ENCODE measurements around the gene NR2E3. TPM values are rescaled to one million over a fixed set of nuclear protein-coding genes. Genes with fewer than 3 reads are reported as not detected.

The NR2E3 gene
- 0.12 TPM in 1 of 2 replicates, not detected in the other for total RNA-seq (2014; rRNA removed; shearing (Covaris generic))

DNA sequence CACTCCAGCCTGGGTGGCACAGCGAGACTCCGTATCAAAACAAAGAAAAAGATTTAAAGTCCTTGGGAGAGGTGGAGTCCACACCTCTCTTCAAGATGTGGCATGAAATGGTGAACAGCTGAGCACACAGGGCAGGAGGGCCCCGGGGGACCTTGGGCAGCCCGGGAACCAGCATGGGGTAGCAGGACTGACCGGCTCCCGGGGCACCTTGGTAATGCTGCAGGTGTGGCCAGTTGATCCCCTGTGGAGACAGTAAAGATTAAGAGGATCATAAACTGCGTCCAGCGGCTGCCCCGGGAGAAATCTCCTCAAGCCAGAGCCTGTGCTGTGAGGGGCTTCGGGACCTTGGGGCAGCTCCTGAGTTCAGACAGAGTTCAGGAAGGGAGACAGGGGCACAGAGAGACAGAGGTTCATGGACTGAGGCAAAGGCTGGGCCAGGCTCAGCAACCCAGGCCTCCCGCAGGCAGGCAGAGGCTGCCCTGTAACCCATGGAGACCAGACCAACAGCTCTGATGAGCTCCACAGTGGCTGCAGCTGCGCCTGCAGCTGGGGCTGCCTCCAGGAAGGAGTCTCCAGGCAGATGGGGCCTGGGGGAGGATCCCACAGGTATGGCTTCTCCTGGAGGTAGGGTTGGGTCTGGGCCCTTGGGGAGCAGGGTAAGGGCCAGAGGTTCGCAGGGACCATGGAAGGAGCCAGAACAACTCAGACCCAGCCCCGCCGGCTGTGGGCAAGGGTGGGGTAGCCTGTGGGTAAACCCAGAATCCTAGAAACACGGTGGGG is at the start of gene NR2E3:
Gene NR2E3 (plus strand): TSS at position 299 of the 780 bp plus-strand sequence. CDS start 190 bp downstream, at position 489.
- DNase-seq (ENCODE audit: low read depth) = no peak

- DNase-seq (ENCODE audit: low read depth) = no peak
These were observed 49.5 kb upstream of the NR2E3 start for GRCh38 chr15:71760852-71761251.

DNA sequence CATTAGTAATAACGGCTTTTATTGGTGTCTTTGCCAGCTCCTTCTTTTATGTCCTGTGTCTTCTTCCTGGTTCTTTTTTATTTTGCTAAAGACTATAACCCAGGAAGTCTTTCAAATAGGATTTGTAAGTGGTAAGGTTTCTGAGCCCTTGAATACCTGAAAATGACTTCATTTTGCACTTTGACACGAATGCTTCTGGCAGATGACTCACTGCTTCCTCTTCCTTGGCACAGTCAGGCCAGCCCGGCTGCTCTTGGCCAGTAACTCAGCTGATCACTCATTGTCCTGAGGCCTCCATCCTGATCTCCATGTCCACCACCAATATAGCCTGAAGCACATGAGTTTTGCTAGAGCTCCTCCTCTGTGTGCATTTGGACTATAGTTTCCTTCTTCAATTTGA is 48.7 kb upstream of the NR2E3 start:
- DNase-seq (ENCODE audit: low read depth) = peak; percentile 97

DNA sequence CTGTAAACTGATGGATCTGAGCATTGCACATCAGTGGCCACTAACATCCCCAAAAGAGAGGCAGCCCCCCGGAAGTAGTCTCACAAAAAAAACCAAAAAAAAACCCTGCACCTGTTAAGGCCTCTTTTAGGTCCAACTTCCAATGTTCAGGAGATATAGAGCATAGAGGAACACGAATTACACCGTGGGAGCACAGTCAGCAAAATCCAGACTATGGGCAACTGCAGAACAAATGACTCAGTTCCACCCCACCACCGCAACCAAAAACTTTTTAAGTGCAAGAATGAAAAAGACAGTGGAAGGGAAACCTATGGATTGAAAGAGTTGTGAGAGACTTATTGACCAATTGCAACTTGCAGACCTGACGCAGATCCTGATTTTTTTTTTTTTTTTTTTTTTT is 42.2 kb upstream of the NR2E3 start:
- DNase-seq (ENCODE audit: low read depth) = no peak

GRCh38 chr15:71773206-71773859 is 37.0 kb upstream of the NR2E3 start:
- DNase-seq (ENCODE audit: low read depth) = no peak

- no peak for DNase-seq (ENCODE audit: low read depth)
These were observed 34.5 kb upstream of the NR2E3 start for GRCh38 chr15:71775856-71776255.

- no peak for DNase-seq (ENCODE audit: low read depth)
These were observed 34.0 kb upstream of the NR2E3 start for GRCh38 chr15:71776304-71776703.

DNA sequence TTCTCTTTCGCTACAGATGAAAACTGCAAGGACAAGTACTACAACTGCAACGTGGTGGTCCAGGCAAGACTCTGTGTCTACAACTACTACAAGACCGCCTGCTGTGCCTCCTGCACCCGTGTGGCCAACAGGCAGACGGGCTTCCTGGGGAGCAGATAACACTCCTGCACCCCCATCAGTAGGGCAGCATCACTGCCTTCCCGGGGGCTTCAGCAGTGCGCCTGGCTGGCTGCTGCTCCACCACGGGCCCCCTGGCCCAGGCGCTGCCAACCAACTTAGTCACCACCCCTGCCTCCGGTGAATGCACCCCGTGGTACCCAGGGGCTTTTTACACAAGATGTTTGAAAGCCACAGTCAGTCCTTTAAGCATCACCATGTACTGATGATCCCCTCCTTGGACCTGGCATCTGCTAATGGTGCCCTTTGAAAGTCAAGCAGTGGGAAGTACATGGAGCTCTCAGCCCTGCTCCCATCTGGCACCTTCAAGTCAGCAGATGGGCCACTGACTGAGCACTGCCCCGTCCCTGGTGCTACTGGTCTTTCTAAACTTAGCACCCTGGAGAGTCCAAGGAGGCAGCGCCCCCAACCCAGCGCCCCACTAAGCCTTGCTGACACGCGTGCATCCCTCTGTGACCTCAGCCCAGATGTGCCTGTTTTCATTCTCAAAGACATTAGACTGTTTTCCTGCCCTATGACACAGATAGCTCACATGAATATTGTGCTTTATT is 33.0 kb upstream of the NR2E3 start:
- DNase-seq (ENCODE audit: low read depth) = no peak

DNA sequence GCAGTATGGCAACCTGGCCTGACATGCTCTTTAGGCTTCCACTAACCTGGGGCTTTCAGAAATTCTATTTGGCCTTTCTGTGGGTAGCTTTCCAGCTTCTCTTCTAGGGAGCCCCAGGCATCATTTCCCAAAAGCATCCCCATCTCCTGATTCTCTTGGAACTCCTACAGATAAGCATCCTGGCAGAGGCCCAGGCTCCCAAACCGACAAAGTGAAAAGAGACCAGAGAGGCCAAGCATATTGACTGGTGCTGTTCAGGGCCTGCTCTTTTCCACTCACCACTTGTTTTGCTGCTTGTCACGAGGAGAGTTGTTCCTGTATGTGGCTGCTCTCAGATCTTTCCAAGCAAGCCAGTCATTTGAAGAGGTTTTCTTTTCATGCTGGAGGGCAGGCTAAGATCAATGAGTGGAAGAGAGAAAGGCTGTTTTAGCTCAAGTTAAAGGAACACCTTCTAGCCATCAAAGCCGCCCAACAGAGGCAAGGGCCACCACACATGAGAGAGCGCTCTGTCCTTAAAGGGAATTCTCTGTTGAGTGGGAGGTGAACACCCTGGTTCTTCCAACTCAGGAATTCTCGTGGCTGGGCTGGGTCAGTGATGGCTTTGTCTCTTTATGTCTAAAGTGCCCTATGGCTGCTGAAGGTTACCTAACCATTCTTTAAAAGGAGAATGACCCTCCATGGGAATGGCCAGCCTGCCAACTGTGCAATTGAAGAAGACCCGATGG is 31.1 kb upstream of the NR2E3 start:
- DNase-seq (ENCODE audit: low read depth) = no peak

GRCh38 chr15:71780115-71780976 is 30.0 kb upstream of the NR2E3 start:
- DNase-seq (ENCODE audit: low read depth) = peak; percentile 60

DNA sequence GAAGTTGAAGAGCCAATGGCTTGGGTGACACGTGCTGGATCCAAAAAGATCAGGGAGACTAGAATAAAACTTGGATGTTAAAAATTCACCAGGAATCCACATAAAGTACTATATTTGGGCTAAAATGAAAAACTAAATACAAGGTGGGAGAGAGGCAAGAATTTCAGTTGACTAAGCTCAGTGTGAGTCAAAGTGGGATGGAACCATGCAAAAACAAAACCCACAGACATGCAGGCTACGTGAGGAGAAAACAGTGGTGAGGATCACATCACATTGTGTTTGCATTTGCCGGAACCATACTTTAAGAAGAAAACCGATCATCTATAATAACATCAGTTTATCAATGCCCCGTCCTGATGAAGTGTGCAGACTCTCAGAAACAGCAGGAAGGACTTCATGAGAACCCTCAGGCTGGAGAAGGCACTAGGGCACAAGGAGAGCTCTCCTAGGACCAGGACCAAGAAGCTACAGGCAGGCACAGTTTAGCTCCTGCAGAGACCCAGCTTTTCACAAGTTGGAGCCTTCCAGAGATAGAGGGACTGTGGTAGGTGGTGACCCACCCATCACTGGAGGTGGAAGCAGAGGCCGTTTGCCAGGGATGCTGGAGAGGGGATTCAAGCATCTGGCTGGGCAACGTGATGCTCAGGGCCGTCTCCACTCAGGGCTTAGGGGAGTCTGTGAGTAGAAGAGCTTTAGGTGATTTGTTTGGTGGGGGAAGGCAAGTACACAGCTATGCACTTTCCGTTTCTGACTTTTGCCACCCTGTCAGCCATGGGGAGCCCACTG is 29.0 kb upstream of the NR2E3 start:
- peak; percentile 56 for DNase-seq (ENCODE audit: low read depth)

DNA sequence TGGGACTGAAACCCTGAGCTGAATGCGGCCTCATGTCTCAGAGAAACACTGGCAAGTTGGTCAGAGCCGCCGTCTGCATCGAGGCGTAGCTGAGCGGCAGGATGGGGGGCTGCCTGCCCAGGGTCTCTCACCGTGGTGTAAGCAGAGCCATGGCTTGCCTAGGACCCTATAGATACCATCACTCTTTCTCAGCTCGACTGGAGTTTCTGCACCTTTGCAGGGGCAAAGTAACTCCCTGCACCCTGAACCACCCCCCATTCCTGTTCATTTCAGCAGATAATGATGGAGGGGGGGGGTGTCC is 28.4 kb upstream of the NR2E3 start:
- no peak for DNase-seq (ENCODE audit: low read depth)

DNA sequence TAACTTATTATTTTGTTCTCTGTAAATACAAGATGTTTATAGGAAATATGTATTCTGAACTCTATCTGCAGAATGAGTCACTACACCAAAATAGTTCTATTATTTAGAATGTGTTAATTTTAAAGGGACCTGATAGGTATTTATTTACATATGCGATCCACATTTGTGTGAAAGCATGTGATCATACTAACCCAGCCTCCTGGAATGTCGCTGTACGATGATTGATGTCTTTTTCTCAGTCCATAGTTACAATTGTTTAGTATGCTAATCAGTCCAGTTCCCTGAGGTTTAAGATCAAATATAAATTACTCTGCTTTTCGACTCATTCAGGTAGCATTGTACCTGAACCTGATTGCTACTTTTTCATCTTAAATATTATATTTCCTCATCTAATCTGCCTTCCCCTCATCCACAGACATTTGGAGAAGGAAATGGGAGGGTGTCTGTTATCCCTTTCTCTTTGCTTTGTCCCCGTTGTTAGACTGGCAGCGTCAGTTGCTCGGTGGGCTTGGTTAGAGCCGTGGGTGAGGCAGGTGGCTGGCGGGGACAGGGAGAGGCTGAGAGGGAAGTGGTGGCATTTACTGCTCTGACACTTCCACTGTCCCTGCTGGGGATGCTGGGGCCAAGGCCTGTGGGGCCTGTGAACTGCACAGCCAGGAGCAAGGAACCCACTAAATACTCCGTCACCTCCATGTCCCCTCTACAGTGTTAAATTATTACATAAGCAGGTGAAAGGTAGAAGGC is 27.8 kb upstream of the NR2E3 start:
- DNase-seq (ENCODE audit: low read depth) = no peak

- DNase-seq (ENCODE audit: low read depth) = no peak
These were observed 25.6 kb upstream of the NR2E3 start for GRCh38 chr15:71784719-71785118.

DNA sequence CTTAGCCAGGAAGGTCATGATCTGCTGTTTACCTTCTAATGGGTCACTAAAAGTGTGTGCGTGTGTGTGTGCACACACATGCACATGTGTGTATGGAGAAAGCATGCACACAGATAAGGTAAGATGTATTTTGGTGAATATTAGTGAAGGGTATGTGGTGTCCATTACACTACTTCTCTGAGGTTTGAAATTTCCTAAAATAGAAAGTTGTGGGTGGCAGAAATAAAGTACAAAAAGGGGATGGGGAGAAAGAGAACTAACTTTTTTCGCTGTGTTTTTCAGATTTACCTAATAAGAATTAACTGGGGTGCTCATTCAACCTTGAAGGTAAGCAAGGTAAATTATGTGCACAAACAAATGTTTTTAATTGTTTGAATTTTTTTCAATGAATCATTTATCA is 24.4 kb upstream of the NR2E3 start:
- DNase-seq (ENCODE audit: low read depth) = no peak

- no peak for DNase-seq (ENCODE audit: low read depth)
These were observed 23.7 kb upstream of the NR2E3 start for GRCh38 chr15:71786673-71787072.

- no peak for DNase-seq (ENCODE audit: low read depth)
These were observed 21.4 kb upstream of the NR2E3 start for GRCh38 chr15:71788646-71789579.

GRCh38 chr15:71789616-71790015 is 20.7 kb upstream of the NR2E3 start:
- DNase-seq (ENCODE audit: low read depth) = no peak

GRCh38 chr15:71790081-71790480 is 20.3 kb upstream of the NR2E3 start:
- peak; percentile 80 for DNase-seq (ENCODE audit: low read depth)

All from M059J (cell line).